D721Med (cell line): ENCODE measurements around the gene TSPAN14.

ENCODE experiments used
- DNase-seq: peaks from one replicate; pipeline ENCODE4 v3.0.0; 2011; ENCODE audit warnings: low spot score; ENCODE audit not compliant: insufficient read length
- FAIRE-seq: peaks from 2 replicates; lab custom pipeline; 2011; peaks lifted over from hg19 to GRCh38; lab: Jason Lieb, UNC
- CTCF ChIP-seq: IDR thresholded peaks from 2 replicates; pipeline ENCODE4 v1.5.1; 2012; ENCODE audit warnings: mild to moderate bottlenecking, control low read depth; ENCODE audit not compliant: insufficient read depth; ENCODE audit errors: missing control alignments

Gene TSPAN14

GRCh38 chr10:80427541-80427940, 26.6 kb upstream of the TSPAN14 start:
- FAIRE-seq (no peak), DNase-seq (no peak)
- TF ChIP-seq CTCF = no peak

- no peak for TF ChIP-seq CTCF
- DNase-seq (no peak), FAIRE-seq (no peak)
Measured at GRCh38 chr10:80429521-80429973, 24.6 kb upstream of the TSPAN14 start.

- FAIRE-seq = no peak
- no peak for DNase-seq
Measured at GRCh38 chr10:80433134-80433533, 21.0 kb upstream of the TSPAN14 start.

GRCh38 chr10:80436446-80437098, 17.5 kb upstream of the TSPAN14 start:
- DNase-seq (no peak), FAIRE-seq (no peak)
- TF ChIP-seq CTCF = no peak

More at GRCh38 chr10:80433134-80433533, 21.0 kb upstream of the TSPAN14 start:
- no peak for TF ChIP-seq CTCF

- FAIRE-seq (no peak), DNase-seq (no peak)
- no peak for TF ChIP-seq CTCF
Measured at GRCh38 chr10:80437227-80437626, 16.9 kb upstream of the TSPAN14 start.

- TF ChIP-seq CTCF = no peak
- FAIRE-seq (no peak), DNase-seq (no peak)
Measured at GRCh38 chr10:80441831-80442230, 12.3 kb upstream of the TSPAN14 start.

GRCh38 chr10:80442879-80443278, 11.2 kb upstream of the TSPAN14 start:
- no peak for FAIRE-seq
- no peak for TF ChIP-seq CTCF
- DNase-seq = no peak
